GM08714 (cell line): ENCODE results near the gene OR52H1.

ENCODE experiments used
- H3K4me3 ChIP-seq: fragments of 200-500 bp; sonication (Bioruptor generic); 2 replicates; pipeline ENCODE4 v1.5.1; 2014; ENCODE audit warnings: mild to moderate bottlenecking, low read length, inconsistent platforms
- ZNF274 ChIP-seq: IDR thresholded peaks from 2 replicates; pipeline ENCODE4 v1.6.1; 2012; ENCODE audit warnings: mild to moderate bottlenecking, low read depth, low read length

Gene OR52H1

DNA sequence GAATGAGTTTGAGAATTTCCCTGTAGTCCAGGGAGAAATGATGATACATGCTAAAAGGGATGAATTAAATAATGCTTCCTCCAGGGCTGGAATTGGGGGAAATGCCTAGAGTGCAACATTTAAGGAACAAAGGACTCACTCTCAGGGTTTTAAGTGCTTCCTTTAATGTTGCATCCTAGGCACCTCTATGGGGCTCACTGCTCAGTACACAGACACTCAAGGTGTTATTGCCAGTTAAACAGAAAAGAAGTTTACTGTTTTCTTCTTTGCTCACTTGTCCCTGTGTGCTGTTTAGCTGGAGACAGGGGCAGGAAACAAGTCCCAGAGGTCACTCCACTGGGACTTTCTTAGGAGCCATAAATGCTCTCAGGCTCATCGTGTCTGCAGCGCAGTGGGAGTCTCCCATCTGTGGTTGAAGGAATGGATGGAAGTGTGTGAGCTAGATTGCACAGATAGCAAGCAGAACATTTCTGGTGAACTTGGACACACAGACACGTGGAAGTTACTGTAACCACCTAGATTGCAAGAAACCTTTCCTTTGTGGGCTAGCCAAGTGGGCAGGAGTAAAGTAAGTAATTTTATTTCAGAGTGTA, 8.4 kb upstream of the OR52H1 start:
- no peak overlapping the region for H3K4me3 ChIP-seq
- no peak for TF ChIP-seq ZNF274

DNA sequence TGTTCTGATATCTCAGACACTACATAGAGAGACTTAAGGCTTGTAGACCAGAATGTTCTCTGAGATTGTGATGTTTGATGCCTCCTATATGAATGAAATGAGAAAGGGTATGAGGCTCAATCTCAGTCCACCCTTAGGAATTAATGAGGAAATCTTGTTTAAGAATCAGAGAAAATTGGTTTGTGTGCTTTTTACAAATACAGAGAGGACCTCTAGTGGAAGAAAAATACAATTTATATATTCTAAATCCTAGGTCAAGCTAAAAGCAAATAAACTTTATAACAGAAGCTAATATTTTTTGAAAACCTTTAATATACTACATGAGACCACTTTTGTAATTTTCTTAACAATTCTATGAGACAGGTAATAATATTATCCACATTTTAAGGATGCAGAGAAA, 5.0 kb upstream of the OR52H1 start:
- no peak for TF ChIP-seq ZNF274

DNA sequence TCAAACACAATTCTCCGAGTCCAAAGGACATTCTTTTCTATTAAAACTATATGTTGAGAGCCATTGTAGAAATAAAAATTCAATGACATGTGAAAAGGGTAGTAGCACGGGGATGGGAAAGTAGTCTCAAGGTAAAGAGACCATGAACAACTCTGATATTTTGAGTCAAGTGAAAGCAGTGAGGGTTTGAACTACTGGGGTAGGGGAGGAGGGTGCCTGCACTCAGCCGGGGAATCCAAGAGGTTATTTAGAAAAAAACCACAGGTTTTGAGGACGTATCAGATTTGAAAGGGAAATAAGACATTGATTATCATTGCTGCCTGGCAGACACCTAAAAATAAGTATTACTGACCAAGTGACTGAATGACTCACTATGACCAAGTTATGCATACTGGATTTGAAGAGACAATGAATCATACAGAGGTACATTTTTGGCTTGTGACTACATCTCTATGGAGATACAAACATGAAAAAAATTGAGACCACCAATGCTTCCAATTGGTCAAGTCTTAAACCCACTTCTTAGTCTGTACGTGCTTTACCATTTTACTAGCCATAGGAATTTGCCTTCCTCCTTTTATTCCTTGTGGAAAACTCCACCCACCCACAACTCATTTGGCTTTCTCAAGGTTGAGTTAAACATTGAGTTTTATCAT, 2.2 kb upstream of the OR52H1 start:
- H3K4me3 ChIP-seq, result no peak overlapping the region
- TF ChIP-seq ZNF274, result no peak

More for the DNA sequence above, 5.0 kb upstream of the OR52H1 start:
- no peak overlapping the region for H3K4me3 ChIP-seq

DNA sequence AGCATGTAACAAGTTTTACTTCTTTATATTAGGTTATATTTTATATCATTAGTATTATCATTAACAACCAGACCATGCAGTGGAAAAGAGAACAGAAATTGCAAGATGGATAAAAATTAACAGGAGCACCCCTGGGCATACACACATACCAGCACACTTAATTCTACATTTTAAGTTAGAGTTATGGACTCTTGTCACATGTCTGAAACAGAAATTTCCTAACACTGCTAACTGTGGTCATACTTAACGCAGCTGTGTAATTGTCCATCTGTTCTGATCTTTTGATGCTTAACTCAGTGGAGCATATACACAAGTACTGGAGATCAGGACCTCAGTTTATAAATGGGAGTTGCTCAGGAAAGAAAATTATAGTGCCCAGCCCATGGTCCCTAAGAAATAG, 358 bp downstream of the OR52H1 start:
- no peak overlapping the region for H3K4me3 ChIP-seq
- TF ChIP-seq ZNF274, result no peak

DNA sequence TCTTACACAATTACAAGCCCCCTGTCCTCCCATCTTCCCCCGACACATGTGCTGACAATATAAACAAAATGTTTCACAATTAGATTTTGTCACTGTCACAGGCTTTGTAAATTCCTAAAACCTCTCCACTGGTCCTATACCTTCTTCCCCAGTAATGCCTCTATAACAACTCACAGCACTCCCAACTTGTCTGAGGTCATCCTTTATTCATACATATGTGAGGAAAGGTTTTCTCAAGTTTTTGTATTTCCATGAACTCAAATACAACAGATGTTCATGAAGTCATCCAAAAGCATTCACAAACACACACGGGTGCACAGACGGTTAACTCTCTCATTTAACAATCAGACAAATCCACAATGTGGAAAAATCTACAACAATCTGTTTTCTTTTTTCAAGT, 1.9 kb downstream of the OR52H1 start:
- H3K4me3 ChIP-seq, result no peak overlapping the region

GRCh38 chr11:5541427-5541826, 6.9 kb downstream of the OR52H1 start:
- no peak overlapping the region for H3K4me3 ChIP-seq
- TF ChIP-seq ZNF274, result no peak

More for the DNA sequence above, 1.9 kb downstream of the OR52H1 start:
- TF ChIP-seq ZNF274, result no peak

DNA sequence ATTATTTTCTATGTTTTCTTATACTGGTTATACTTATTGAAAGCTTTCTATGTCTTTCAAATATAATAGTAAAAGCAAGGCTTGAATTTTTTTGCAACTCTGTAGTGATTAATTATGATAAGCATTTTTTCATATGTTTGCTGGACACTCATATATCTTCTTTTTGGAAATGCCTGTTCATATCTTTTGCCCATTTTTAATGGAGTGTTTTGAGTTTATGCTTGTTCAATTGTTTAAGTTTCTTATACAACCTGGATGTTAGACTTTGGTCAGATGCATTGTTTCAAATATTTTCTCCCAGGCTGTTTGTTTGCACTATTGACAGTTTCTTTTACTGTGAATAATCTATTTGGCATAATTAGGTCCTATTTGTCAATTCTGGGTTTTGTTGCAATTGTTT, 11.9 kb downstream of the OR52H1 start:
- no peak overlapping the region for H3K4me3 ChIP-seq
- no peak for TF ChIP-seq ZNF274

GRCh38 chr11:5534046-5534445, 14.3 kb downstream of the OR52H1 start:
- TF ChIP-seq ZNF274, result no peak
- no peak overlapping the region for H3K4me3 ChIP-seq

DNA sequence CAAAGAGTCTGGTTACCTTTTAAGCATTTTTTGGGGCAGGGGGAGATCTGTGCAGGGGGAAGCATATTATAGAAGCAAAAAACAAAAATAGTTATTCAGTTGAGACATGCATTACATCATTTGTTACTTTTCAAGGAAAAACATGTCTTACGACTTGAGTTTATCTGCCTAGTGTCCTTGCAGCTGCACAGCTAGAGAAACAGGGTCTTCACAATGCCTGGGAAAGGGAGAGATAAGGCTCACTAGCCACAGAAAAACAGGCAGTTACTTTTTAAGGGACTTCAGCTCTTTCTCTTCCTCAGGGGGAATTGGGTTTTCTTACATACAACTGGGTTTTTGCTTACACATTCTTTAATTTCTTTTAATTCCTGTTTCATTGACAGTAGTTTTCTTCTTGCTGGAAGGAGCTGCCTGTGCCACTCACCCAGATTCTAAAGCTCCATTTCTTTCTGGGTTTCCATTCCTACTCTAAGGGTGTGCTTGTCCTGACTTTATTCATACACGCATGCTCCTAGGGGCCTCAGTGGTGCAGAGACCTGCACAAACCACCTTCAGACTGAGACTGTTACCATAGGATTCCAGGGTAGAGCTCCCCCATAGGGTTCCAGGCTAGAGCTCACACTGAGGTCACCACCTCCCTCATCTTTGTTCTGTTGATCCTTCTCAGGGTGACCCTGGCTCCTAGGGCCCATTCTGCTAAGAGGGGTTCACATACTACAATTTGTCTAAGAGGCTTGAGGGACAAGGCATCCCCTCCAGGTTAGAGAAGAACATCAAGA, 17.1 kb downstream of the OR52H1 start:
- TF ChIP-seq ZNF274, result no peak
- no peak overlapping the region for H3K4me3 ChIP-seq

DNA sequence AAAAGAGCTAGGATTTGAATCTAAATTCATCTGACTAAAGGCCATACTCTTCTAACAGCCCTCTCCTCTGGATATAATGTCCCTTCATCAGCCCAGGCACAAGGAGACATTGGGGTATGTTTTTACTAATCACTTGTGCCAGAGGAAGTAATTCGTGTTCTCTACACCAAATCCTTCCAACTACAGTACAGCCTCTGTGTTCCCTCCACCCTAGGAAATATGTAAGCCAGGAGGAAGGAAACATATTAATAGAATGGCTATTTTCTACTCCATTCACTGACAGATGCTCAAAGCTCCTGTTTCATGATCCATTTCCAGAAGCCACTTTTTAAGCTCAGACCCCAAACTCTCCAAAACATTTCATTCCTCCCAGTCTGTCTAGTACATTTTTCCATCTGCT, 19.8 kb downstream of the OR52H1 start:
- no peak overlapping the region for H3K4me3 ChIP-seq
- no peak for TF ChIP-seq ZNF274

GRCh38 chr11:5527716-5528115, 20.6 kb downstream of the OR52H1 start:
- TF ChIP-seq ZNF274, result no peak

DNA sequence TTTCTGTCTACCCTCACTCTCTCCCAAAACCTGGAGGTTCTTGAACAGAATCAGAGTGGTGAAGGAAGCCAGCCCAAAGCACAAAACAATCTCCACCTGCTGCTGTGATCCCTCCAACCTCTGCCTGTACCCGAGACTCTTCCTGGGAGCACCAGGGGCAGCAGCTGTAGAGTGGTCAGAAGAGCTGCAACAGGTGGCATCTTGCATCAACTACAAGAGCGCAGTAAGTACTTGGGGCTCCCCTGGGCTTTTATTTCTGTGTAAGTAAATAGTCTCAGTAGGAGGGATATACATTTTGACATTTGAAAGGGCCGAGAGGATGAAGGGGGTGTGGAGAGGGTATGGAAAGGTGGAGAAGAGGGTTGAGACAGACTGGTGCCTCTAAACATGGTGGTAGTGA, 23.6 kb downstream of the OR52H1 start:
- no peak for TF ChIP-seq ZNF274
- H3K4me3 ChIP-seq, result no peak overlapping the region

More at GRCh38 chr11:5527716-5528115, 20.6 kb downstream of the OR52H1 start:
- no peak overlapping the region for H3K4me3 ChIP-seq

- no peak overlapping the region for H3K4me3 ChIP-seq
- TF ChIP-seq ZNF274, result no peak
Observed at GRCh38 chr11:5522308-5522707, 26.0 kb downstream of the OR52H1 start.

DNA sequence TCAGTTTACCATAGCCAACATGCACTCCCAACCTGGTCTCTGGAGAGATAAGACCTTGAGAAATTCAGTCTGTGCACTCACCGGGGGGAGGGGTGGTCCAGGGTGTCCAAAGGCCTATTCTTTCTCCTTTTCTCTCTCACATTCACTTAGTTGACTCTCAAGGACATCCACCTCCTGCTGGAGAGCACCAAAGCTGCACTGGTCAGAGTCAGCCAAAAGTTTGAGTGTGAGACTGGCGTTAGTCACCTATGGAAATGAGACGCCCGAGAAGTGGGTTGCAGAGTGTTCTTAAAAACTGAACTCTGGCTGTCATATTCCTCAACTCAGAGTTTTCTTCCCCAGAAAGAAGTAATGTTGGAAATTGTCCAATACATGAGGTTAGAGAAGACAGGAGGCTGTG, 26.8 kb downstream of the OR52H1 start:
- no peak for TF ChIP-seq ZNF274
- no peak overlapping the region for H3K4me3 ChIP-seq

GRCh38 chr11:5516599-5516998, 31.7 kb downstream of the OR52H1 start, which contains the start of gene UBQLNL:
Gene UBQLNL (minus strand): TSS chr11:5516699. CDS start chr11:5516441, 258 bp downstream.
- no peak for TF ChIP-seq ZNF274
- no peak within 1 kb of the TSS for H3K4me3 ChIP-seq
